ENCODE measurements around the gene SH3TC1.
A peak's percentile ranks its signal among the peaks of the same experiment; 100 is the strongest.

SH3TC1 gene

DNA sequence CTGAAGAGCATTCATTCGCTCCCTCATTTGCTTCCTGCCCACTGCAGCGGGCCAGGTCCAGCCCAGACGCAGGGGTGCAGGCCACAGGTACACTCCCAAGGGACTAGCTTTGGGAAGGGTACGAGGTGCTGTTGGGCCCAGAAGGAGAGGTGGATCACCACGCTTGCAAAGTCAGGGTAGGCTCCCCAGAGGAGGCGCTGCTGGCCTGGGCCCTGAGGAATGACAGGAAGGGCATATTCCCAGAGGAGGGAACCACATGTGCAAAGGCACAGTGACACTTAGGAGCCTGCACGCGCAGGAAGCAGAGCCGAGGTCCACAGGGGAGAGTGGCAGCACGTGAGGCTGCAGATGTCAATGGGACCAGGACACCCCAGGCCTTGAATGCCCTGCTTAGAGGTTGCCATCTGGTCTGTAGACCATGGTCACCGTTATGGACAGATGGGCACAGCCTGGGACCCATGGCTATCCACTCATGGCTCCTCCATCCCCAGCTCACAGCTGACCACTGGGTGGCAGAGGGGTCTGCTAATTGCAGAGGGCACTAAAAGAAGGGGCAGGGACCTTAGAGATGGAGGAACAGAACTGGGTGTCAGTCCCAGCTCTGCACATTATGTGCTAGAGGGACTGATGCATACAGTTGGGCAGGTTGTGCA, 78.4 kb downstream of the SH3TC1 start:
- ATAC-seq (replicated peaks; ENCODE audit: extremely low read depth, poor library complexity, severe bottlenecking) (no peak), DNase-seq (ENCODE audit: low spot score in 2 of 2) (no peak)
- H3K27ac Mint-ChIP-seq (ENCODE audit: low read depth): no peak overlapping the region
- no peak overlapping the region for H3K4me3 Mint-ChIP-seq
- H3K36me3 Mint-ChIP-seq (ENCODE audit: insufficient read depth): no peaks in the 10 kb centered on the region
- no peaks in the 10 kb centered on the region for H3K9me3 Mint-ChIP-seq
- H3K27me3 Mint-ChIP-seq: peaks cover 18% of the 10 kb centered on the region
- no peaks in the 10 kb centered on the region for H3K4me1 Mint-ChIP-seq

DNA sequence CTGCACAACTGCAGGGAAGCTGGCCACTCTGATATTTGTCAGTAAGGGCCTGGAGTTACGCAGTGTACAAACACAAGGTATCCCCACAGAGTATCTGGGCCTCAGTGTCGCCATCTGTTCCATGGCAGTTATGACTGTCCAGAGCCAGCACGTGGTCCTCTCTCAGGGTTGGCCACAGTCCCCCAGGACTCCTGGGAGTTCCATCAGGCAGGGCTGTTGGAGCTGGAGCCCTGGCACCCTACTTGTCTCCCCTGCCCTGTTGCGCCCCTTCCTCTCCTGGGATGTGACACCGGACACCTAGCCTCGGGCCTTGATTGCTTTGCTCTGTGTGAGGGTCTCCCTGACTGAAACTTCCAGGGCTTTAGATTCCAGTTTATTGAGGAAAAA, 78.9 kb downstream of the SH3TC1 start:
- no peak for DNase-seq (ENCODE audit: low spot score in 2 of 2)
- no peaks in the 10 kb centered on the region for H3K4me1 Mint-ChIP-seq
- no peaks in the 10 kb centered on the region for H3K9me3 Mint-ChIP-seq
- H3K36me3 Mint-ChIP-seq (ENCODE audit: insufficient read depth): no peaks in the 10 kb centered on the region
- no peak overlapping the region for H3K27ac Mint-ChIP-seq (ENCODE audit: low read depth)
- ATAC-seq (replicated peaks; ENCODE audit: extremely low read depth, poor library complexity, severe bottlenecking): no peak
- peaks cover 15% of the 10 kb centered on the region for H3K27me3 Mint-ChIP-seq
- H3K4me3 Mint-ChIP-seq: no peak overlapping the region

DNA sequence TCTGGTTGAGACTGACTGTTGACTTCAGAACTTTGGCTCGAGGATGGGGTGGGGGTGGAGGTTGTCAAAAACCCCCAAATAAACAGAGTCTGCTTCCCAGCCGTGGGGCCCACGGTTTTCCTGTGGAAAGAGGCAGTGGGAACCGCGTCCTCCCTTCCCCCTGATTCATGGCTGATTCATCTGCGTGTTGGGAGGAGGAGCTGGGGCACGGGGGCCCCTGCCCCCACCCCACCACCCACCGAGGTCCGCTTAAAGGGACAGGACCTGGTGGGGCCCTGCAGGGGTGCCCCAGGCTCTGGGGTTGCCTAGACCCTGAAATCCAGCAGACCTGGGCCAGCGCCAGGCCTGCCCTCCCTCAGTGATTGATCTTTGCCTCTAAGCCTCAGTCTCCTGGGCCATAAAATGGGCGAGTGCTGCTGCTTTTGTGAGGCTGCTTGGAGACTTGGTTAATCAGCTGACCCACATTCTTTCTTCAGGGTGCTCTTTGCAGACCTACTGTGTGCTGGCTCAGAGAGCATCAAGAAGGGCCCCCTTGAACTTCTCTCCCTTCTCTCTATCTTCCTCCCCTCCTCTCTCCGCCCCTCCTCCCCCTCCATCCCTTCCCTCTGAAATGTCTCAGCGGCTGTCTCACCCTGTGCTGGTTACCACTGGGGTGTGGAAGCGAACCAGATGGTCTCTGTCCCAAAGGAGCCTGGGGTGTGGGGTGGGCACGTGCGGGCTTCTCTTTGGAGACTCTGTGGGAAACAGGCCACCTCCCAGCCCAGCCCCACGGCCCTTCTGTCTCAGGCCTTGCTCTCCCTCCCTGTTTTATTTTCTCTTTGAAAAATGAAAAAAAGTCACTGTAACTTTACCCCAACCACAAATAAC, 79.6 kb downstream of the SH3TC1 start:
- H3K4me3 Mint-ChIP-seq: no peak overlapping the region
- no peak for DNase-seq (ENCODE audit: low spot score in 2 of 2)

DNA sequence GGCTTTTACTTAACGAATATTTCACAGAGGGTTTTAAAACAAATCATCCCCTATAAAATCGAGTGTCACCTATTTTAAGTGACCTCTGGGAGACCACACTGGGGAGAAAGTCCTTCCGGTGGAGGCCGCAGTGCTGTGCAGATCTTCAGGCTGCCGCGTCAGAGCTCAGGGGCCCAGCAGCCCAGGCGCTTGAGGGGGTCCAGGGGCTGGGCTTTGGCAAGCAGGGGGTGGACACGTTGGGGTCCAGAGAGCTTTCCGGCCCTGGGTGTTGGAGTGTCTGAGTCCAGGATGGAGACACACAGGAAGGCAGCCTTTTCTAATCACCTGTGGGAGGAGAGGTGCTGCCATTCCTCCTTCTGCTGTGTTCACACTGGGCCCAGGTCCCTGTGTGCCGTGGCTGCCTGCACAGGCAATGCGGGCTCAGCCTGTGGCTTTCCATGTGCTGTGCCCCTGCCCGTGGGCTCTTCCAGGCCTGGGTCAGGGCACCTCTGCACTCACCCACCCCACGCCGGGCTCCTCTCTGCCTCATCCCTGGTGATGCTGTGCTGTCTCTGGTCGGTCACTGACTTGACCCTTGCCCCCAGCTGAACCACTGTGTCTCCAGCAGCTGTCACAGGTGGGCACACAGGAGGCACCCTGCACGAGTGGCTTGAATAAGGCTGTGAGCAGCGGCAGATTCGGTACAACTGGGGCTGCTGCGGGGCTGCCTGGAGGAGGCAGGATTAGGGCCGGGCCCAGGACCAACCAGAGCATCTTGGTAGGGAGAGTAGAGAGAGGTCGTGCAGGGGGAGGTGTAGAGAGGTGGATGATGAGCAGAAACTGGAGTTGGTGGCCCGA, 80.4 kb downstream of the SH3TC1 start:
- Mint-ChIP-seq H3K27ac (ENCODE audit: low read depth) (peak overlapping the region; percentile 16), H3K36me3 (ENCODE audit: insufficient read depth) (no peaks in the 10 kb centered on the region), H3K9me3 (no peaks in the 10 kb centered on the region), H3K4me3 (no peak overlapping the region), H3K4me1 (no peaks in the 10 kb centered on the region), H3K27me3 (peaks cover 3% of the 10 kb centered on the region)
- DNase-seq (ENCODE audit: low spot score in 2 of 2) (no peak), ATAC-seq (replicated peaks; ENCODE audit: extremely low read depth, poor library complexity, severe bottlenecking) (no peak)

More for the DNA sequence above, 79.6 kb downstream of the SH3TC1 start:
- Mint-ChIP-seq H3K9me3 (no peaks in the 10 kb centered on the region), H3K27me3 (peaks cover 12% of the 10 kb centered on the region), H3K27ac (ENCODE audit: low read depth) (no peak overlapping the region), H3K4me1 (no peaks in the 10 kb centered on the region), H3K36me3 (ENCODE audit: insufficient read depth) (no peaks in the 10 kb centered on the region)
- ATAC-seq (replicated peaks; ENCODE audit: extremely low read depth, poor library complexity, severe bottlenecking): no peak

DNA sequence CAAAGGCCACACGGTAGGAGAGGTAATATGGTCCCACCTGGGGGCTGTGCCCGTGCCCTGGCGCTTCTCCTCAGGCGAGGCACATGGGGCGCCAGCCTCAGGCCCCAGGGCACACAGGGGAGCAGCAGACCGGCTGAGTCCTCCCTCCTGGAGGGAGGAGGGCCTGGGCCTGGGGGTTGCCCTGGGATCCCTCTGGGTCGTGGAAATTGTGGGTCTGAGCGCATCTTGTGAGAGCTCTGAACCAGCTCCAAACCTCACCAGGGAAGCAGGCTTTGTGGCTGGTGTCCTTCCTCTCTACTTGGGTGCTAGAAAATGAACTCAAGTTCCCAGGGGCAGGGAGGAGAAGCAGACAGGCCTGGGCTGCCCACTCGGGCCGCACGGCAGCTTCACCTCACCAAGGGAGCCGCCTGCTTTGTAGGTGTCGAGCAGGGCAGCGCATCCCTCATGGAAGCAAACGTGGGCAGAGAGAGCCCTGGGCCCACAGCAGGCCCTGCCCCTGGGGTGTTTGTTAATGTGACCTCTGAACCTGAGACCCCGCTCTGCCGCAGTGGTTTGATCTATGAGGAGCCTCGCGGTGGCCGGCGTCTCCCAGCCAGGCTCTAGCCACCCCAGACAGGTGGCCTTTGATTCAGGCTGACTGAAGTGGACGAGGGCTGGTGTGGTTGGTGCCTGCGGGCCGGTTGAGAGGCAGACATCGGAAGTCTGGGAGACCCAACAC, 81.2 kb downstream of the SH3TC1 start:
- no peak for DNase-seq (ENCODE audit: low spot score in 2 of 2)
- Mint-ChIP-seq H3K4me3 (no peak overlapping the region), H3K4me1 (no peaks in the 10 kb centered on the region), H3K9me3 (no peaks in the 10 kb centered on the region), H3K27ac (ENCODE audit: low read depth) (peak overlapping the region; percentile 16), H3K36me3 (ENCODE audit: insufficient read depth) (no peaks in the 10 kb centered on the region), H3K27me3 (no peaks in the 10 kb centered on the region)
- ATAC-seq (replicated peaks; ENCODE audit: extremely low read depth, poor library complexity, severe bottlenecking): no peak

DNA sequence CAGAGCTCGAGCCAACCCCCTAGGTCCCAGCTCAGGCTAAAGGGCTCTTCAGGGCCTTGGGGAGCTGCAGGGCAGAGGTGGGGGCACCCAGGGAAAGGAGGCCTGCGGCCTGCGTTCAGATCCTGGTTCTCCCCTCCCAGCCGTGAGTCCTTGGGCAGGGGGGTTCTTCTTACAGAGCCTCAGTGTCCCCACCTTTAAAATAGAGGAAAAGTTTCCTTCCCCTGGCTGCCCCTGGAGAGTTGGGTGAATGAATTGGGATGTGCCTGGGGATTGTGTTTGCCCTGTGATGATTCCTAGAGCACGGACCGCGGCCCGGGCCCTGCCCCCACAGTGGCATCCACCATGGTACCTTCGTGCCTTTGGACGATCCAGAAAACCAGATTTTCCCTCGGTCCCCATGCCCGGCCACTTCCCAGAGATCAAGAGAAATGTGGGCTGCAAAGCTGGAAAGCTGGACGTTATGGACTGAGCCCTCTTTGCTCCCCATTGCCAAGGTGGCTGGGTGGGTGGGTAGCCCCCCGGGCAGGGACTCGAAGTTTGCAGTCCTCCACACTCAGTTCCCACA, 81.9 kb downstream of the SH3TC1 start:
- DNase-seq (ENCODE audit: low spot score in 2 of 2): no peak
- H3K4me3 Mint-ChIP-seq: no peak overlapping the region

DNA sequence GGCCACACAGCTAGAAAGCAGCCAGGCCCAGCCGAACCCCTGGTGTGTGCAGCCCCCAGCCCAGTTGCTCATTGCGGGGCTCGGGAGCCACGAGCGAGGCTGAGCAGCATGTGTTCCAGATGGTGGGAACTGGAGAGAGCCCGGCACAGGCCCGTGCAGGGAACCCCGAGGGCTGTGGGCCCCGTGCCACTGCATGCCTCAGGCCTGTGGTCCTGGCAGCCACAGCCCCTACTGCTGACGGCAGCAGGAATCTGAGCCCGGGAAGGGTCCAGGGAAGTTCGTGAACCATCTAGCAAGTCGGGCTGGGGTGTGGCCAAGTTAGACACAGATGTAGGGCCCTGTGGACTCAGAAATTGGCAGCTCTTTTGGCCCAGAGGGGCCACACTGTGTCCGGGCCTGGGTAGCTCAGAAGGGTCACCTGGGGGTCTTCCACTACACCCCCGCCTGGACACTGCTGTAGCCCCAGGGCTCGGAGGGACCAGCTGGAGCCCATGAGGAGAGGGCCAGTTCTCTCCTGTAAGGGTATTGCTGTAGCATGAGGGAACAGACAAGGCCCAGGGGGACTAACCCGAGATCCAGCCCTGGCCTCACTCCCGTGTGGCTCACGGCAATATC, 82.5 kb downstream of the SH3TC1 start:
- no peaks in the 10 kb centered on the region for H3K9me3 Mint-ChIP-seq
- H3K27me3 Mint-ChIP-seq: no peaks in the 10 kb centered on the region
- no peak overlapping the region for H3K4me3 Mint-ChIP-seq
- no peak for DNase-seq (ENCODE audit: low spot score in 2 of 2)
- no peaks in the 10 kb centered on the region for H3K4me1 Mint-ChIP-seq
- no peak overlapping the region for H3K27ac Mint-ChIP-seq (ENCODE audit: low read depth)
- no peak for ATAC-seq (replicated peaks; ENCODE audit: extremely low read depth, poor library complexity, severe bottlenecking)
- no peaks in the 10 kb centered on the region for H3K36me3 Mint-ChIP-seq (ENCODE audit: insufficient read depth)

More for the DNA sequence above, 81.9 kb downstream of the SH3TC1 start:
- H3K36me3 Mint-ChIP-seq (ENCODE audit: insufficient read depth): no peaks in the 10 kb centered on the region
- no peak overlapping the region for H3K27ac Mint-ChIP-seq (ENCODE audit: low read depth)
- no peaks in the 10 kb centered on the region for H3K27me3 Mint-ChIP-seq
- ATAC-seq (replicated peaks; ENCODE audit: extremely low read depth, poor library complexity, severe bottlenecking): no peak
- no peaks in the 10 kb centered on the region for H3K9me3 Mint-ChIP-seq
- no peaks in the 10 kb centered on the region for H3K4me1 Mint-ChIP-seq

DNA sequence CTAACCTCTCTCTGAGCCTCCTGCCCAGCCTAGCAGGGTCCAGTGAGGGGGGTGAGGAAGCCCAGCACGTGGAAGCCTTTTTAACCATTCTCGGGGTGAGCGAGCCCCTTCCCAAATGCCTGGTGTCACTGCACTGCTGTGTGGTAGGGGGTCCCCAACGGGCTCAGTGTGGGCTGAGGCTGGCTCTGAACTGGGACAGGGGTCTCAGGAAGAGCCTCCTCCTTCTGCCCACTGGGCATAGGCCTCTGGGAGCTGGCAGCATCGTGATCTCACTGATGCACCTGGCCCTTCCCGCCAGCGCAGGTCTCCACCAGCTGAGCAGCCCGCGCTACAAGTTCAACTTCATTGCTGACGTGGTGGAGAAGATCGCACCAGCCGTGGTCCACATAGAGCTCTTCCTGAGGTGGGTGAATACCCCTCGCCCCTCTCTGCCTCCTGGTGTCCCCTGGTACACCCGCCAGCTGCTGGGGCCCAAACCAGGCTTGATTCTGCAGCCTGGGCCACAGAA, 83.1 kb downstream of the SH3TC1 start:
- DNase-seq (ENCODE audit: low spot score in 2 of 2): no peak
- H3K4me1 Mint-ChIP-seq: no peaks in the 10 kb centered on the region
- no peaks in the 10 kb centered on the region for H3K36me3 Mint-ChIP-seq (ENCODE audit: insufficient read depth)
- no peak overlapping the region for H3K27ac Mint-ChIP-seq (ENCODE audit: low read depth)
- H3K9me3 Mint-ChIP-seq: no peaks in the 10 kb centered on the region
- H3K4me3 Mint-ChIP-seq: no peak overlapping the region
- no peaks in the 10 kb centered on the region for H3K27me3 Mint-ChIP-seq
- ATAC-seq (replicated peaks; ENCODE audit: extremely low read depth, poor library complexity, severe bottlenecking): no peak

DNA sequence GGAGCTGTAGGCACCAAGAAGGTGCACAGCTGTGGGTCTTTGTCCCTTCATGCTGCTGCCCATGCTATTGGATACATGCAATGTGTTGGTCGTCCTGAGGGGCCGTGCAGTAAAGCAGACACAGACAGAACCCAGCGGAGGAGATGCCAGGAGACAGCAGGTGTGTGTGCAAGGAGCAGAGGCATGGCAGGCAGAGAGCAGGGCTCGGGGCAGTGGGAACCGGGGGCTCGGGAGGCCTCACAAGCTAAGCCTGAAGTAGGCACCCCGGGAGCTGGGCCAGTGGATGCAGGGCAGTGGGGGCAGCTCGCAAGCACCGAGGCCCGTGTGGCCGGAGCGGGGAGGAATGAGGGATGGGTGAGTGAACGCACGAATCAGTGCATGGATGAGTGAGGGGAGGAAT, 83.7 kb downstream of the SH3TC1 start:
- Mint-ChIP-seq H3K27me3 (no peaks in the 10 kb centered on the region), H3K4me3 (no peak overlapping the region), H3K27ac (ENCODE audit: low read depth) (no peak overlapping the region), H3K36me3 (ENCODE audit: insufficient read depth) (no peaks in the 10 kb centered on the region), H3K9me3 (no peaks in the 10 kb centered on the region), H3K4me1 (no peaks in the 10 kb centered on the region)
- ATAC-seq (replicated peaks; ENCODE audit: extremely low read depth, poor library complexity, severe bottlenecking) (no peak), DNase-seq (ENCODE audit: low spot score in 2 of 2) (no peak)

DNA sequence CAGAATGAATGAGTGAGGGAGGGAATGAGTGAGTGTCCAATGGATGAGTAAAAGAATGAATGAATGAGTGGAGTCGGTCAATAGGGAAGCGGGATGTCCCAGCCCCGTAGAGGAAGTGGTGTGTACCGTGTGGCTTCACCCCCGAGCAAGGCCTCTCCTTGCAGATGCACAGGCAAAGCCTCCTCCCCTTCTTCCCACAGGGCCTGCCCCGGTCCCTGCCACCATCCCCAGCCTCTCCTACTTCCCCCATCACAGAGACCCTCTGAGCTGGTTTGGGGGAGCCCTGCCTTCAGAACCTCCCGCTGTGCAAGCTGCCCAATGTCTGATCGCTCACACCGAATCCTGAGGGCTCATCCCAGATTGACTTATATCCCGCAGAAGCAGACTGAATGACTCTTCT, 84.1 kb downstream of the SH3TC1 start:
- no peak overlapping the region for H3K4me3 Mint-ChIP-seq
- H3K36me3 Mint-ChIP-seq (ENCODE audit: insufficient read depth): no peaks in the 10 kb centered on the region
- H3K27me3 Mint-ChIP-seq: no peaks in the 10 kb centered on the region
- H3K9me3 Mint-ChIP-seq: no peaks in the 10 kb centered on the region
- no peak for ATAC-seq (replicated peaks; ENCODE audit: extremely low read depth, poor library complexity, severe bottlenecking)
- no peak for DNase-seq (ENCODE audit: low spot score in 2 of 2)
- no peaks in the 10 kb centered on the region for H3K4me1 Mint-ChIP-seq
- H3K27ac Mint-ChIP-seq (ENCODE audit: low read depth): peak overlapping the region; percentile 25

DNA sequence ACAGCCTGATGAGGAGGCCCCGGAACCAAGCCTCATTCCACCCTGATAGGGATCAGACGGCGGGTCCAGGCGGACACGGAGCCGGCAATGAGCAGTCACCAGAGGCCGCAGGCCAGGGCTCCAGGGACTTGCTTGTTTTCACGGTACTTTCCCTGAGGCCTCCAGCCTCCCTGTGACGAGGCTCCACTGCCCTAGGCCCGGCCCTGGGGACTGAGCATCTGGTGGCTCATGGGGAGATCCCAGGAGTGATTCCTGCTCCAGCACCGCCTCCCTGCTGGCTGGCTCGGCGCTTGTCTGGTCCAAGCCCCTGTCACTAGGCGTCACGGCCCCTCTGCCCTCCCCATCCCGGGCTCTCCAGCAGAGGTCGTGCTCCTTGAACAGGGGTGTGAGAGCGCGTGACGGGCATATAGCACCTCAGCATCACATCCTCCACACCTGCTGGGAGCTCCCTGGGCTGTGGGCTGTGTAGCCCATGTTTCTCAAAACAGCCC, 84.6 kb downstream of the SH3TC1 start:
- DNase-seq (ENCODE audit: low spot score in 2 of 2) (no peak), ATAC-seq (replicated peaks; ENCODE audit: extremely low read depth, poor library complexity, severe bottlenecking) (no peak)
- H3K27ac Mint-ChIP-seq (ENCODE audit: low read depth): peak overlapping the region; percentile 25
- H3K4me3 Mint-ChIP-seq: no peak overlapping the region
- H3K4me1 Mint-ChIP-seq: no peaks in the 10 kb centered on the region
- no peaks in the 10 kb centered on the region for H3K36me3 Mint-ChIP-seq (ENCODE audit: insufficient read depth)
- H3K9me3 Mint-ChIP-seq: no peaks in the 10 kb centered on the region
- no peaks in the 10 kb centered on the region for H3K27me3 Mint-ChIP-seq
